HG03457 (cell line): ENCODE data around the gene UBE2QL1.
A peak's percentile ranks its signal among the peaks of the same experiment; 100 is the strongest.
"Not testable (repeated sequence)": the region's sequence is repeated elsewhere in the genome, so short reads cannot be mapped to it uniquely, and the experiment has no call there.

ENCODE experiments used
- ATAC-seq: cut with Tn5 transposase; IDR thresholded peaks from one replicate; pipeline ENCODE4 v1.9.1; 2021; ENCODE audit warnings: moderate number of reproducible peaks; ENCODE audit not compliant: unreplicated experiment

UBE2QL1 gene

DNA sequence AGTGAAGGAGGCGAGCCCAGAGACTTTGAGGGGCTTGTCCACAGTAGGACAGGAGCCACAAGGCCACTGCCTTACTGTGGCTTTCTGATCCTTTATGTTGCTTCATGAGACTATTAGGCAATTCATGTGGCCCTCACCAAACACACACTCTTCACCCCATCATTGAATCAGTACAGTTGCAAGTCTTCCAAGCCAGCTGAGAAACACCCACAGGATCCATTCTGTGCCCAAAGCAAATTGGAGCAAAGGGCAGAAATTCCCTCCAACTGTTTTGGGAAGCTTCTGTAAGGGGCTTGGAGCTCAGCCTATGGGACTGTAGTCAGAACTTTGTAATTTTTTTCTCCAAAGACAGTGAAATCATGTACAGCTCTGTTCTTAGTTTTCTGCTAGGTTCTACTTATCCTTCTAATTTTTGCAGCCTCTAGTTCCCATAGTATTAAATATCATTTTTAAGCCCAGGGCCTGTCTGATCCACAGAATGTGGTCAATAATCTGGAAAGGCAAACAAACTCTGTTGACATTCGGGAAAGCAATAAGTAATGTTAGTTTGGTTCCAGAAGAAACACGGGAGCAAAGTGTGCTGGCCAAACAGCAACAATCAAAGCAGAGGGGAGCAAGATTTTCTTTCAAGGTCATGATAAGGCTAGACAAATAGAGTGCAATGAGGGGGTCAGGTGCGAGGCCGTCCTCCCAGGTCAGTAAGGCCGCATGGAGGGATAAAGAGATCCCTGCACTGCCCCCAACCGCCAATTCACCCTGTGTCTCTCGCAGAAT is 47.0 kb downstream of the UBE2QL1 start:
- ATAC-seq: no peak

- peak; percentile 93 for ATAC-seq
These were observed 47.5 kb downstream of the UBE2QL1 start for GRCh38 chr5:6496207-6496584.

- no peak for ATAC-seq
These were observed 48.0 kb downstream of the UBE2QL1 start for GRCh38 chr5:6496636-6497035.

DNA sequence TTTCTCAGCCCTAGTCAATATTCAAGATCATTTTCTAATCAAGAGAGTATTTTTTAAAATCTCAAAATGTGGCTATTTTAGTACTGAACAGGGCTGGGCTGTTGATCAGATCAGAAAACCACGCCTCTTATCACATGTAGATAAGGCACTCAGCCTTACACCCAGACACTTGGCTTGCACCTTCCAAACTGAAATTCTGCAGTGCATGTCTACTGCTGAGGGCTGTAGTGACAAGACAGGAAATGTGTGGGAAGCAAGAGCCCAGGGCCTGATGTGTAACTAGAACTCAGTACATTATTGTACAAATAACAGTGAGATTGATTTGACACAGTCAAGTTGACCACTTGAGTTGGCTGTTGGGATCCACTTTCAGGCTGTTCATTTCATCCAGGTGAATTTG is 48.6 kb downstream of the UBE2QL1 start:
- ATAC-seq: no peak

DNA sequence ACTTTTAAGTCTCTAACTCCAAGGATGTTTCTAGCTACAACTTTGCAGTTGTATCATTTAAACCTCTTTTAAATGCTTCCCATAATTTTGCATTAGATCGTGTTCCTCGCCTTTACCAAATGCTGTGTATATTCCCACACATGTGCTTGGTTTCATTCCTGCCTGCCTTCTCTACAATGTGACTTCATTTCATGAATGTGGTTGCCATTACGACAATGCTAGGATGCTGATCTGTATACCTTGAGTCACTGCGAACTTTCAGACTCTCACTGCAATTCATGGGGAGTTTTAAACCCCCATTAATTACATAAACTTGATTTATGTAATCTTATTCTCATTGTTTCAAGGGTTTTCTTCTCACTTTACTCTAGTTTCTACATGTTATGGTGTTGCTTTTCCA is 50.3 kb downstream of the UBE2QL1 start:
- no peak for ATAC-seq

DNA sequence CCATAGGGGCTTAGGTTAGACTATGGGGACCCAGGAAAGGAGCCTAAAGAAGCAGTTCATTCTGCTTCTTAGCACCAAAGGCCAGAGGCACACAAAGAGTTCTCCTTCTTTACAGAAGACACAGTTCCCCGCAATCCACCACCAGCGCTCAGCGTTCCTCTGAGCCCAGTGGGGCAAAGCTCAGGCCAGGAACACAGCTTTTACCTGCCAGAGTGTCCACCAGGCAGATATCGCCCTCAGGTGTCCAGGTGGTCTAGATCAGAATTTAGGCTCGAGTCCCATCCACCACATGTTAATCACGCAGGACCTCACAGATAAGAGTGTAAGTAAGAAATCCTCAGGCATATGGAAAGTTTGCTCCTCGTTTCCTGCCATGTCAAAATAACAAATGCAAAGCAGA is 53.0 kb downstream of the UBE2QL1 start:
- ATAC-seq: no peak

GRCh38 chr5:6502421-6502820 is 53.8 kb downstream of the UBE2QL1 start:
- no peak for ATAC-seq

DNA sequence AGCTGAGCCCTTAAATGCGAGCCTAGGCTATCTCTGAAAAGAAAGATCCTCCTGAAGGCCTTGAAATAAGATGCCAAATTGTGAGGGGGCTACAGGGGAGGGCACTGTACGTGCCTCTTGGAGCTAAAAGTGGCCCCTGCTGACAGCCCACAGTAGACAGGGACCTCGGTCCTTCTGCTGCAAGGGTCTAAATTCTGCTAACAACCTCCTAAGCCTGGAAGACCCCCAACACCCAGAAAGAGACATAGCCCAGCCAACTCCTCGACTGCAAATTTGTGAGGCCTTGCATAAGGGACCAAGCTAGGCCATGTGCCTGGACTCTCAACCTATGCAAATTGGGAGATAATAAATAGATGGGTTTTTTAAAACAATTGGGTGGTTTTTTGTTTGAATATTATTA is 54.7 kb downstream of the UBE2QL1 start:
- no peak for ATAC-seq

DNA sequence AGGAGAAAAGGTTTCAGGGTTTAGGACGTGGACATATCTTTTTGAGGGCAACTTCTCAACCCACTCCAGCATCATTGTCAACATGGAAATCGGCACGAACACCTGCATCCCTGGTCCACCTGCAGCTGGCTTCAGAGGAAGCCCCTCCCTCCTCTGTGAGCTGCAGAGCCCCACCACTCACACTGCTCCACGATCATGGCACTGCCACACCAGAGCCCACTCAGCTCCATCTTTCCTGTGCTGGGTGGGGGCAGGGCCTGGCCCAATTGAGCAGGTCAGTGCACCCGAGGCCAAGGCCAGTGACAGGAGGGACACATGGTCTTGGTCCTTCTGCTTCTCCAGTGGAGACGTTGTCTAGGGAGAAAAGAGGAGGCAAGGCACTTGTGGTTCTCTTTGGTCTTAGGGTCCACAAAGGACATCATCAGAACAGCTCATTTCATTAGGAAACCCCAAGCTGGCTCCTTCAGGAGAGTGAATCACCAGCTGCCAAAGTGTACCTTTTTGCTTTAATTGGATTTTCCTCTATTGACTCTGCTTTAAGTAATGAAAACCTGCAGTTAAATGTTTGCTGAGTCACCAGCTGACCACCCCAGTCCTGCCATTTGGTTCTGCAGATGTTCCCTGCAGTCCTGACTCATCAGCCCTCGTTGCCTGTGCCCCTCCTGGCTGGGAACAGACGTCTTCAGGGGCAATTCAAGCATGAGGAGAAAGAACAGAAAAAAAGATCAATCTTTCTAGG is 56.2 kb downstream of the UBE2QL1 start:
- no peak for ATAC-seq

DNA sequence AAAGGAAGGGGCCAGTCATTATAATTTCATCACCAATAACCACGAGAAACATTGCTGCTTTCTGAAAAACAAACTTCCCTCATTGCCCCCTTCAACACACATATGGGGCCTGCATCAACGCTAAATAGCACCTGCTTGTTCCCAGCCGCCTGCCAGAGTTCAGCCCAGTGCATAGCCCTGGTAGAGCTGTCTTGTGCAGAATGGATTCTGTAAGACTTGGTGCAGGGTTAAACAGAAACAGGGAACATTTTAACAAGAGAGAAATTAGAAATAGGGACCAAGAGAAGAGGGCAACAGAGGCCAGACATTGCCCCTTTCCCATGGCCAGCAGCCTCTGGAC is 56.7 kb downstream of the UBE2QL1 start:
- no peak for ATAC-seq

- no peak for ATAC-seq
These were observed 57.3 kb downstream of the UBE2QL1 start for GRCh38 chr5:6505783-6506557.

DNA sequence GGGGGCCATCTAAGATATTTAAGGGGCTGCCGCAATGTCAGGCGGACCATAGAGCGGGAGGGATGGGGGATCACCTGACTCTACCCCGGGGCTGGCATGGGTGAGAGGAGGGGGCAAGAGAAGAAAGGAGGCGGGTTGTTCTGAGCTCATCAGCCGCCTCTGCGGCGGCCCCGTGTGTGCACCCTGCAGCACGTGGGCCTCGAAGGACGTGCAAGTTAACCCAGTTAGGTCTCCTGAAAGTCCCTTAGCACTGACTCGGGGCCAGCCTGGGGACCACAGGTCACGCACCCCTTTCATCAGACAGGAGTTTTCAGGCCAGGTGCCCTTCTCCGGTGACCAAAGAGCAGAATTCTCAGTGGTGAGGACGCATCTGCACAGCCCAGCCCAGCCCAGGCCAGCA is 58.0 kb downstream of the UBE2QL1 start:
- ATAC-seq: no peak

- no peak for ATAC-seq
These were observed 60.3 kb downstream of the UBE2QL1 start for GRCh38 chr5:6508931-6509330.

- no peak for ATAC-seq
These were observed 61.5 kb downstream of the UBE2QL1 start for GRCh38 chr5:6510132-6510531.

- ATAC-seq: no peak
These were observed 62.3 kb downstream of the UBE2QL1 start for GRCh38 chr5:6510973-6511372.

DNA sequence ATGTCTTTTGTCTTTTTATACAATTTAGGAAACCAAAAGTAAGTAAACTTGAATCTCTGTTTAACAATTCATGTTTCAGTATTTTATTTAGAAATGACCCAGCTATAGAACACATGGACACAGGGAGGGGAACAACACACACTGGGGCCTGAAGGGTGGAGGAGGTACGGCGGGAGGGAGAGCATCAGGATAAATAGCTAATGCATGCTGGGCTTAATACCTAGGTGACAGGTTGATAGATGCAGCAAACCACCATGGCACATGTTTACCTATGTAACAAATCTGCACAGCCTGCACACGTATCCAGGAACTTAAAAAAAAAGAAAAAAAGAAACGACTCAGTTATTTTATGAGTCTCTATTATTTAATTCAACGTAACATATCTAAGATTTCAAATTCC is 67.2 kb downstream of the UBE2QL1 start:
- not testable (repeated sequence) for ATAC-seq

- ATAC-seq: no peak
These were observed 68.2 kb downstream of the UBE2QL1 start for GRCh38 chr5:6516823-6517222.

DNA sequence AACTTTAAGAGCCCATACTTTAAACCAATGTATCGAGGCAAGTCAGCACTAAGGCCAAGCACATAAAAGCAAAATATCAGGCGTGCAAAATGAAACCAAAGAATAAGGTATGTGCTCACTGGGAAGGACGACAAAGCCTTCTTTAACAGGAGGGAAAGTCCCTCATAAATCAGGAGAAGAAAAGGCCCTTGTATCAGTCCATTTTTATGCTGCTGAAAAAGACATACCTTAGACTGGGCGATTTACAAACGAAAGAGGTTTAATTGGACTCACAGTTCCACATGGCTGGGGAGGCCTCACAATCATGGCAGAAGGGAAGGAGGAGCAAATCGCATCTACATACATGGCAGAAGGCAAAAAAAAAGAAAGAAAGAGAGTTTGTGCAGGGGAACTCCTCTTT is 68.9 kb downstream of the UBE2QL1 start:
- ATAC-seq: no peak

GRCh38 chr5:6518298-6519057 is 69.8 kb downstream of the UBE2QL1 start:
- ATAC-seq: no peak

- no peak for ATAC-seq
These were observed 71.5 kb downstream of the UBE2QL1 start for GRCh38 chr5:6520201-6520600.

DNA sequence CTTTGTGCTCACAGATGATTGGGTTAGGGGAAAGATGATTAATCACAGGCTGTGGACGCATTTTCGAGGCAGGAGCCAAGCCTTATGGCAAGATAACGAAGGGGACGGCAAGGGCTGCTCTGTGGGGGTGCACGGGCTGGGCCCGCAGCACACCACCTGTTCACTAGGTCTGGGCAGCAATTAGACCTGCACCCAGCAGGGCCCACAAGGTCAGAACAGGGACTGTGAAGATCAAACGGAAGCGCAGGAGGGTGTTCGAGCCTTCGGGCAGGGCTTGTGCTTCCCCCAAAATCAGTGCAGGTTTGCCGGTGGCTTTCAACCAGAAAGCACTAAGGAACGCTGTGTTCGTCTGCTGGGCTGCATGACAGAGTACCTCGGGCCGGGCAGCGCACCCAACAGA is 73.7 kb downstream of the UBE2QL1 start:
- ATAC-seq: no peak
